ENCODE results near the gene HSPB9. TPM values are rescaled to one million over a fixed set of nuclear protein-coding genes. Genes with fewer than 3 reads are reported as not detected.

HSPB9 gene
- total RNA-seq, result not detected
- long read RNA-seq, partial matches to known transcripts, result 0 of 1 reads
- long read RNA-seq, other reads (novel, unspliced or antisense), result 0 of 1 reads

GRCh38 chr17:42122371-42123303, at the start of gene HSPB9:
HSPB9 (plus strand) TSS chr17:42122804; CDS start chr17:42122851, 47 bp downstream.
- intact Hi-C loops (cut with DNase I, micrococcal nuclease), result loop anchor here in 1 of 2 donors (10.0 kb wide), 1 partner anchor 62 kb away; the partner anchor contains the start of genes HCRT and KCNH4
- ATAC-seq, result peak; percentile 84
- DNase-seq, result peak; percentile 87 to 89

- DNase-seq (no peak), ATAC-seq (no peak)
- intact Hi-C loops (cut with DNase I, micrococcal nuclease), result no loop called here
These were observed 46.8 kb upstream of the HSPB9 start for GRCh38 chr17:42075789-42076188.

- intact Hi-C loops (cut with DNase I, micrococcal nuclease), result no loop called here
- no peak for DNase-seq
These were observed 45.6 kb upstream of the HSPB9 start for GRCh38 chr17:42076797-42077559.

GRCh38 chr17:42077755-42078154, 44.8 kb upstream of the HSPB9 start:
- intact Hi-C loops (cut with DNase I, micrococcal nuclease), result no loop called here
- no peak for DNase-seq
- no peak for ATAC-seq

More at GRCh38 chr17:42076797-42077559, 45.6 kb upstream of the HSPB9 start:
- ATAC-seq, result no peak

- DNase-seq (no peak), ATAC-seq (no peak)
- intact Hi-C loops (cut with DNase I, micrococcal nuclease), result no loop called here
These were observed 44.1 kb upstream of the HSPB9 start for GRCh38 chr17:42078396-42079043.

- no peak for DNase-seq
- intact Hi-C loops (cut with DNase I, micrococcal nuclease), result no loop called here
- no peak for ATAC-seq
These were observed 43.1 kb upstream of the HSPB9 start for GRCh38 chr17:42079541-42079940.

- ATAC-seq, result peak; percentile 58
- DNase-seq, result no peak
- intact Hi-C loops (cut with DNase I, micrococcal nuclease), result no loop called here
These were observed 41.0 kb upstream of the HSPB9 start for GRCh38 chr17:42081516-42082129.

GRCh38 chr17:42087042-42087701, 35.4 kb upstream of the HSPB9 start:
- ATAC-seq, result no peak
- DNase-seq, result no peak
- intact Hi-C loops (cut with DNase I, micrococcal nuclease), result no loop called here

- peak; percentile 59 for ATAC-seq
- intact Hi-C loops (cut with DNase I, micrococcal nuclease), result no loop called here
- DNase-seq, result no peak
These were observed 34.6 kb upstream of the HSPB9 start for GRCh38 chr17:42087736-42088705.

- intact Hi-C loops (cut with DNase I, micrococcal nuclease), result no loop called here
- ATAC-seq, result no peak
- no peak for DNase-seq
These were observed 33.9 kb upstream of the HSPB9 start for GRCh38 chr17:42088736-42089135.

- intact Hi-C loops (cut with DNase I, micrococcal nuclease), result no loop called here
- no peak for DNase-seq
- ATAC-seq, result no peak
These were observed 31.4 kb upstream of the HSPB9 start for GRCh38 chr17:42090964-42091790.

GRCh38 chr17:42092939-42093338, 29.7 kb upstream of the HSPB9 start:
- DNase-seq, result no peak
- ATAC-seq, result no peak
- intact Hi-C loops (cut with DNase I, micrococcal nuclease), result no loop called here

- no peak for ATAC-seq
- intact Hi-C loops (cut with DNase I, micrococcal nuclease), result no loop called here
- DNase-seq, result no peak
These were observed 28.1 kb upstream of the HSPB9 start for GRCh38 chr17:42094375-42095069.

- ATAC-seq, result no peak
- DNase-seq, result no peak
These were observed 26.1 kb upstream of the HSPB9 start for GRCh38 chr17:42096360-42097111.

More at GRCh38 chr17:42096360-42097111, 26.1 kb upstream of the HSPB9 start:
- intact Hi-C loops (cut with DNase I, micrococcal nuclease), result no loop called here

Measured in left colon (tissue), 2 donors.